Stimulated activated CD4-positive, alpha-beta T cell treated with anti-CD3 and anti-CD28 coated beads, Interleukin-12 subunit alpha, Interleukin-12 subunit beta, amount 100 ng/mL, for 24 hours (primary cell): ENCODE results near the gene HEPHL1.
"Not testable (repeated sequence)": the region's sequence is repeated elsewhere in the genome, so short reads cannot be mapped to it uniquely, and the experiment has no call there.

Experiments
- DNase-seq, 2 experiments: peaks; one replicate each; pipeline ENCODE4 v3.0.0-alpha.2; 2020; ENCODE audit warnings: low read depth in 2 of 2

HEPHL1 gene

GRCh38 chr11:94150704-94151685, 129.8 kb downstream of the HEPHL1 start:
- no peak for DNase-seq

GRCh38 chr11:94151903-94152677, 130.9 kb downstream of the HEPHL1 start:
- no peak for DNase-seq

- DNase-seq: no peak
Measured at GRCh38 chr11:94152678-94153065, 131.5 kb downstream of the HEPHL1 start.

GRCh38 chr11:94153320-94153719, 132.2 kb downstream of the HEPHL1 start:
- DNase-seq: no peak

GRCh38 chr11:94154095-94154856, 133.1 kb downstream of the HEPHL1 start:
- DNase-seq: no peak

GRCh38 chr11:94157339-94157738, 136.2 kb downstream of the HEPHL1 start:
- DNase-seq: not testable (repeated sequence)
